ENCODE results near the gene ATP8B2. TPM values are rescaled to one million over a fixed set of nuclear protein-coding genes. Genes with fewer than 3 reads are reported as not detected.

ATP8B2 gene
- total RNA-seq, 3 donors from 2014 or later, result 34.5 to 64.8 (median 61.3) TPM

GRCh38 chr1:154398678-154399077 lies 73.4 kb downstream of the ATP8B2 start:
- intact Hi-C loops (cut with DNase I; ENCODE audit: low total_unique reads), result no loop called here
- TF ChIP-seq CTCF (IDR thresholded peaks at IDR 0.05), result no peak
- no peak for TF ChIP-seq POLR2A (IDR thresholded peaks at IDR 0.05)
- TF ChIP-seq POLR2AphosphoS5 (IDR thresholded peaks at IDR 0.05), result no peak
- H3K27me3 ChIP-seq, result no peaks in the 10 kb centered on the region
- no peak overlapping the region for H3K27ac ChIP-seq
- H3K4me1 ChIP-seq, result no peaks in the 10 kb centered on the region
- H3K36me3 ChIP-seq, result no peaks in the 10 kb centered on the region
- no peaks in the 10 kb centered on the region for H3K9me3 ChIP-seq
- H3K4me3 ChIP-seq, result no peak overlapping the region
- DNase-seq (ENCODE audit: low spot score in 2 of 2), result no peak

DNA sequence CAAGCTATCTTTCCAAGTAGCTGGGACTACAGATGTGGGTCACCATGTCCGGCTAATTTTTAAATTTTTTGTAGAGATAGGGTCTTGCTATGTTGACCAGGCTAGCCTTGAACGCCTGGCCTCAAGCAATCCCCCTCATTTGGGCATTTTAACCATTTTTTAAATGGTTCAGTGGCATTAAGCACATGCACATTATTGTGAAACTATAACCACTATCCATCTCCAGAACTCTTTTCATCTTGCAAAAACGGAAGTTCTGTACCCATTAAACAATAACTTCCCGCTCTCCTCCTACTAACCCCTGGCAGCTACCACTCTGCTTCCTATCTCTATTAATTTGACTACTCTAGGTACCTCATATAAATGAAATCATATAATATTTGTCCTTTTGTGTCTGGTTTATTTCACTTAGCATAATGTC lies 75.1 kb downstream of the ATP8B2 start:
- TF ChIP-seq POLR2A (IDR thresholded peaks at IDR 0.05), result no peak
- no peak for TF ChIP-seq CTCF (IDR thresholded peaks at IDR 0.05)
- no peak for TF ChIP-seq POLR2AphosphoS5 (IDR thresholded peaks at IDR 0.05)
- intact Hi-C loops (cut with DNase I; ENCODE audit: low total_unique reads), result no loop called here
- Histone ChIP-seq H3K4me1 (no peaks in the 10 kb centered on the region), H3K4me3 (no peak overlapping the region), H3K27ac (no peak overlapping the region), H3K9me3 (no peaks in the 10 kb centered on the region), H3K27me3 (no peaks in the 10 kb centered on the region), H3K36me3 (no peaks in the 10 kb centered on the region)
- DNase-seq (ENCODE audit: low spot score in 2 of 2), result no peak

Other genes starting within 250 kb of the ATP8B2 start
- gene NUP210L, start 170.5 kb upstream of the ATP8B2 start, total RNA-seq, result under 1 TPM in 1 of 3 donors, not detected in 2; under 0.01 TPM
- gene TPM3, start 133.4 kb upstream of the ATP8B2 start, total RNA-seq, result 100 to 1,000 TPM; 236 to 302 (median 245) TPM
- gene CFAP141, start 119.2 kb upstream of the ATP8B2 start, total RNA-seq, result not detected
- 10 to 100 TPM; 64.8 to 79.3 (median 70.1) TPM for gene UBAP2L, start 104.6 kb upstream of the ATP8B2 start, total RNA-seq
- gene HAX1, start 52.9 kb upstream of the ATP8B2 start, total RNA-seq, result 100 to 1,000 TPM; 108 to 125 (median 120) TPM
- under 1 TPM in 1 of 3 donors, not detected in 2; 0.44 TPM for gene AQP10, start 4.4 kb upstream of the ATP8B2 start, total RNA-seq
- gene IL6R, start 79.8 kb downstream of the ATP8B2 start, total RNA-seq, result 10 to 100 TPM; 23.6 to 26.8 (median 24.0) TPM
- 1 to 10 TPM; 2.9 to 5.6 (median 5.6) TPM for gene TDRD10, start 176.7 kb downstream of the ATP8B2 start, total RNA-seq
- 10 to 100 TPM in 2 of 3 donors, 1 to 10 TPM in 1; 6.3 to 21.3 (median 21.3) TPM for gene SHE, start 176.9 kb downstream of the ATP8B2 start, total RNA-seq
- 10 to 100 TPM; 27.7 to 33.3 (median 30.2) TPM for gene UBE2Q1, start 233.1 kb downstream of the ATP8B2 start, total RNA-seq
- 1 to 10 TPM in 1 of 3 donors, under 1 TPM in 2; 0.16 to 1.3 (median 0.73) TPM for gene CHRNB2, start 242.3 kb downstream of the ATP8B2 start, total RNA-seq

All from breast epithelium (tissue), 4 donors.